Spleen (tissue), 7 donors: Measurements from ENCODE around the gene ADAMTSL1.

Source experiments
- POLR2A ChIP-seq, 3 donors: fragments of 450-650 bp; IDR thresholded peaks; one replicate each; pipeline ENCODE4 v1.5.1; 2017; ENCODE audit warnings: antibody characterized with exemption in 3 of 3, mild to moderate bottlenecking in 1 of 3
- POLR2AphosphoS5 ChIP-seq, 3 donors: sonication (generic); formaldehyde crosslinking; IDR thresholded peaks; one replicate each; pipeline ENCODE4 v1.5.1; 2017; ENCODE audit warnings: antibody characterized with exemption in 3 of 3
- TF ChIP-seq, protein P1 (sequence below), 11 experiments: fragments of 200-600 bp in 7 of 11; fragments of 450-650 bp in 4 of 11; sonication (generic) in 4 of 11; IDR thresholded peaks in 8 of 11; conservative IDR thresholded peaks in 3 of 11; 1 replicate in 7 of 11; 2 replicates in 4 of 11; pipeline versions ENCODE4 v1.4.0 to v1.8.0; 2016 to 2021; ENCODE audit warnings: antibody characterized with exemption in 11 of 11, inconsistent platforms in 4 of 11, mild to moderate bottlenecking in 1 of 11
- donor health status: DM: no; HTN: no; CAD: no; lungs with moderate emphysema.
- donor health status: DM: no; HTN: no; CAD: no.
- donor health status: DM: no; HTN: no; CAD: no.

DNA sequence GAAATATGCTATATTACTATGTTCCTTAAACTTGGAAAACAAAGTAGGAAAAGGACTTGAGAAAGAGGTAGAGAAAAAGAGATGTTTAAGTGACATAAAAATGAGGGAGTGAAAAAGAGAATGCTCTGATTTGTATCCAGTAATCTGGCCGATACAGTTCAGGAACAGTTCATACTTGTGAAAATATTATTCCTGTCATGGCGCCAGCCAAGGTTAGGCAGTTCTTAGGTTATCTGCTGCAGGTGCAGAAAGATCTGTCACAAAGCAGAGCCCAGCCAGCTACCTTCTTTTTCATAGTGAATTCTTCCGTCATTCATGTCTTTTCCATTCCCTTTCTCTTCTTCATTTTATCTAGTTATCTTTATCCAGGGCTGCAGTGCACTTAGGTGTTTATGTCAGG, 256.3 kb downstream of the ADAMTSL1 start:
- TF ChIP-seq, protein P1, sequence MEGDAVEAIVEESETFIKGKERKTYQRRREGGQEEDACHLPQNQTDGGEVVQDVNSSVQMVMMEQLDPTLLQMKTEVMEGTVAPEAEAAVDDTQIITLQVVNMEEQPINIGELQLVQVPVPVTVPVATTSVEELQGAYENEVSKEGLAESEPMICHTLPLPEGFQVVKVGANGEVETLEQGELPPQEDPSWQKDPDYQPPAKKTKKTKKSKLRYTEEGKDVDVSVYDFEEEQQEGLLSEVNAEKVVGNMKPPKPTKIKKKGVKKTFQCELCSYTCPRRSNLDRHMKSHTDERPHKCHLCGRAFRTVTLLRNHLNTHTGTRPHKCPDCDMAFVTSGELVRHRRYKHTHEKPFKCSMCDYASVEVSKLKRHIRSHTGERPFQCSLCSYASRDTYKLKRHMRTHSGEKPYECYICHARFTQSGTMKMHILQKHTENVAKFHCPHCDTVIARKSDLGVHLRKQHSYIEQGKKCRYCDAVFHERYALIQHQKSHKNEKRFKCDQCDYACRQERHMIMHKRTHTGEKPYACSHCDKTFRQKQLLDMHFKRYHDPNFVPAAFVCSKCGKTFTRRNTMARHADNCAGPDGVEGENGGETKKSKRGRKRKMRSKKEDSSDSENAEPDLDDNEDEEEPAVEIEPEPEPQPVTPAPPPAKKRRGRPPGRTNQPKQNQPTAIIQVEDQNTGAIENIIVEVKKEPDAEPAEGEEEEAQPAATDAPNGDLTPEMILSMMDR (IDR thresholded peaks at IDR 0.05 in 8 of 11, conservative IDR thresholded peaks at IDR 0.05 in 3 of 11) = no peak
- no peak for TF ChIP-seq POLR2A (IDR thresholded peaks at IDR 0.05)
- TF ChIP-seq POLR2AphosphoS5 (IDR thresholded peaks at IDR 0.05) = no peak
